ENCODE results near the gene PTPRA.

DNA sequence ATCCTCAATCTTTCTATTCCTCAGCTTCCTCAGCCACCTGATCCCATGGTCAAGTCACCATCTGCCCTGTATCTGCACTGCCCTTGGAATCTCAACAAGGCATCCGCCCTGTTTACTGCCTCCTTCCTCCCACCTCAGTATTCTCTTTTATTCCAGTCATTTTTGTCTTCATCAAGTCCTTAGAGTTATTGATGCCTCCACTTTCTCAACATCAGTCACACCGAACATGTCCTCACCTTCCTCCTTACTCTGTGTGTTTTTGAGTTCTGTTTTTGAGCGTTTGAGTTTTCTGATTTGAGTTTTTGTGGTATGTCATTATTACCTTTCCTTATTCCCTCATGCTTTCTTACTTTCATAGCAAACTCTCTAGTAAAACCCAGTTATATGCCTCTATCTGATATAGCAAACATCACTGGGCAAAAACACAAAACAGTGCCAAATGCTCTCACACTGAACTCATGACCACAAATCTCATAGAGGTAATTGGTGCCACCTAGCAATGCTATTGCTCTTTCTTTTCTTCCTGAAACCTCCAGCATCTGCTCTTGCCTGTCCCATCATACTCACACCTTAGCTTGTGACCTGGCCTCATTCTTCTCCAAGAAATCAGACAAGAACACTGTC is 158.4 kb downstream of the PTPRA start:
- TF ChIP-seq, protein P1, sequence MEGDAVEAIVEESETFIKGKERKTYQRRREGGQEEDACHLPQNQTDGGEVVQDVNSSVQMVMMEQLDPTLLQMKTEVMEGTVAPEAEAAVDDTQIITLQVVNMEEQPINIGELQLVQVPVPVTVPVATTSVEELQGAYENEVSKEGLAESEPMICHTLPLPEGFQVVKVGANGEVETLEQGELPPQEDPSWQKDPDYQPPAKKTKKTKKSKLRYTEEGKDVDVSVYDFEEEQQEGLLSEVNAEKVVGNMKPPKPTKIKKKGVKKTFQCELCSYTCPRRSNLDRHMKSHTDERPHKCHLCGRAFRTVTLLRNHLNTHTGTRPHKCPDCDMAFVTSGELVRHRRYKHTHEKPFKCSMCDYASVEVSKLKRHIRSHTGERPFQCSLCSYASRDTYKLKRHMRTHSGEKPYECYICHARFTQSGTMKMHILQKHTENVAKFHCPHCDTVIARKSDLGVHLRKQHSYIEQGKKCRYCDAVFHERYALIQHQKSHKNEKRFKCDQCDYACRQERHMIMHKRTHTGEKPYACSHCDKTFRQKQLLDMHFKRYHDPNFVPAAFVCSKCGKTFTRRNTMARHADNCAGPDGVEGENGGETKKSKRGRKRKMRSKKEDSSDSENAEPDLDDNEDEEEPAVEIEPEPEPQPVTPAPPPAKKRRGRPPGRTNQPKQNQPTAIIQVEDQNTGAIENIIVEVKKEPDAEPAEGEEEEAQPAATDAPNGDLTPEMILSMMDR (IDR thresholded peaks at IDR 0.05; ENCODE audit: low read depth, low read length, poor library complexity, severe bottlenecking), result no peak
- TF ChIP-seq EZH2phosphoT487 (IDR thresholded peaks at IDR 0.05; ENCODE audit: borderline replicate concordance, low read length), result no peak
